H54 (cell line): Measurements from ENCODE around the gene LIPF.

Experiments
- DNase-seq: peaks from one replicate; pipeline ENCODE4 v3.0.0; 2011; ENCODE audit warnings: low spot score, mixed read lengths; ENCODE audit not compliant: insufficient read length
- FAIRE-seq: peaks from 3 replicates; lab custom pipeline; 2011; peaks lifted over from hg19 to GRCh38; lab: Jason Lieb, UNC
- POLR2A ChIP-seq: IDR thresholded peaks from 2 replicates; pipeline ENCODE4 v1.6.1; 2011; ENCODE audit warnings: low read depth, mild to moderate bottlenecking, low read length

LIPF gene, protein sequence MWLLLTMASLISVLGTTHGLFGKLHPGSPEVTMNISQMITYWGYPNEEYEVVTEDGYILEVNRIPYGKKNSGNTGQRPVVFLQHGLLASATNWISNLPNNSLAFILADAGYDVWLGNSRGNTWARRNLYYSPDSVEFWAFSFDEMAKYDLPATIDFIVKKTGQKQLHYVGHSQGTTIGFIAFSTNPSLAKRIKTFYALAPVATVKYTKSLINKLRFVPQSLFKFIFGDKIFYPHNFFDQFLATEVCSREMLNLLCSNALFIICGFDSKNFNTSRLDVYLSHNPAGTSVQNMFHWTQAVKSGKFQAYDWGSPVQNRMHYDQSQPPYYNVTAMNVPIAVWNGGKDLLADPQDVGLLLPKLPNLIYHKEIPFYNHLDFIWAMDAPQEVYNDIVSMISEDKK

DNA sequence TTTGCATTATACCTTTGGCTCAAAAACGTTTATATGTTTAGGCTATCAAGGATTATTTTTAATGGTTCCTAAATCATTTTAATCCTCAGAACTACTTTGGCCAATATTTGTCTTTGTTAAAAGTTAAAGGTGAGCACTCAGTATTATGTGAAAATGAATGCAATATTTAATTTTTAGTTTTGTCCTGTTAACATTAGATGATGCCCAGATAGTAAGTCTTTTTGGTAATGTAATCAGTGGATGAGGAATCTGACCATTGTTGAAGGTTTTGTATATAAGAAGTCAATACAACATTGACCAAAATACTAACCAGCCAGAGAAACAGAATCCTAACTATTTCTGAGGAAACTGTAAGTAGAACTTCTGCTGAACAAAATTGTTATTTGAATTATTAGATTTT lies at the start of gene LIPF:
Gene LIPF, plus strand, starts transcription at position 301 of the 400 bp plus-strand sequence. CDS start 2,856 bp downstream, outside the sequence.
- FAIRE-seq (no peak), DNase-seq (no peak)
- no peak for TF ChIP-seq POLR2A

DNA sequence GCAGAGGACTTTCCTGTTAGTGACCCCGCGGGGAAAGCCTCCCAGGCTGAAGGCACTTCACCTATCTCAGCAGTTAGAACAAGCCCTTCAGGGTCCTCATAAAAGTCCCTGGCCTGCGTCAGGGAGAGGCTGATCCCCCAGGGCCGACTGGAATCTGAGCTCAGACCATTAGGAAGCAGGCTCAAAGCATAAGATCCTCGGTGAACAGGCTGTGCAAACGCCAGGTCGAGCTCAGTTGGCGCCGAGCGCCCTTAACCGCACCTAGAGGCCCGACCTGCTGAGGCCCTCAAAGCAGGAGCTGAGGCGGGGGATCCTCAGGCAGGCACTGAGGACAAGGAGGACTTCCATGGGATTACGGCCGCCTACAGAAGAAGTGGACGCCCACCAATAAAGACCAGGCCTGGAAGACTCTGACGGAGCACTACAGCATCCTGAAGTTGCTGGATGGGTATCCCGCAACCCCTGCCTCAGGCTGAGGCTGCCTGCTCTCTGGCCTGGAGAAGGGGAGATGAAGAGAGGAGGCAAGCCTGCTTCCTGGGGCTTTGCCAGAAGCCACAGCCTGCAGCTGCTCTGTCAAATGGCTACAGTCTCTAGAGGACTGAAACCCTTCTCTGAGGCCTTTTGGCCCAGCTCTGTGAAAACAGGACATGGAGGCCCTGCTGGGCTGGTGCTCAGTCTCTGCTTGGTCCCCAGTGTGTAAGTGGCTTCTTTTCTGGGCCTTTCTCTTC lies 47.8 kb upstream of the LIPF start:
- DNase-seq = no peak
- no peak for FAIRE-seq
- TF ChIP-seq POLR2A = no peak

DNA sequence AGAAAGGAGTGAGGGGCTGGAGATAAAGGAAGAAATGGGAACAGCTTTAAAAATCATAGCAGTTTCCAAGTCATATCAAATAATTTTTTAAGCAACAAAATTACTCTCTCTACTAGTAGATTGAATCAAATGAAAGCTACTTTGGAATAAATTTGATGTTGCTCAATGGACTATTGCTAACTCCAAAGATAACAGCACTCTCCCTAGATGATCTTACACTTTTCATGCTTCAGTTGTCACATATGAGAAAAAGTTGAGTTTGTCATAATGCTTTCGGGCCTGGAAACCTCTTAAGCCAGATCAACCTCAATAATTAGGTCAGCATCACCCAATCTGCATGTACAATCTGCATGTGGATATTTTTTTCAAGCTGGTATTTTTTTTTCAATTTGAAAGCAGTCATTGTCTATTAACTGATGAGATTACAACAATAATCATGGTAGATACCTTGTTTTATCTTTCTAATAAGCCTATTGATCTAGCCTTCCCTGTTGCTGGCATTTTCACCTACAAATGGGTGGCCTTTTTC lies 46.4 kb upstream of the LIPF start:
- no peak for FAIRE-seq
- no peak for DNase-seq
- TF ChIP-seq POLR2A = no peak

DNA sequence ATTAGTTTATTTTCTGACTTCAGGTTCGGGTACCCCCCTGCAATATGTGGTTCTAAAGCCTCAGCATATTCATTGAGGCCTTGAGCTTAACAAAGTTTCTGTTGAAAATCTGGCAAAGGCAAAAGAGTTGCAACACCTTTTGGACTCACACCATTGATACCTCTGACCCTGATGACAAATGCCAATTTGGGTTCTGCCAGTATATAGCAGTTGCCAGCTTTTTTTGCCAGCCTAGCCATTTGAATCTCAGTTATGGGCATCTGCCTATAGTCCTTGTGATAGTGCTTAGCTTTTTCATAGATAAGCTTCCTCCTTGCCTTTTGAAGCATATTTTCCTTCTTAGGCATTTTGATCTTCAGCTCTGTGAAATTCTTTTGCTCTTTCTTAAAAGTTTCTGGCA lies 45.7 kb upstream of the LIPF start:
- no peak for TF ChIP-seq POLR2A
- DNase-seq (no peak), FAIRE-seq (no peak)

DNA sequence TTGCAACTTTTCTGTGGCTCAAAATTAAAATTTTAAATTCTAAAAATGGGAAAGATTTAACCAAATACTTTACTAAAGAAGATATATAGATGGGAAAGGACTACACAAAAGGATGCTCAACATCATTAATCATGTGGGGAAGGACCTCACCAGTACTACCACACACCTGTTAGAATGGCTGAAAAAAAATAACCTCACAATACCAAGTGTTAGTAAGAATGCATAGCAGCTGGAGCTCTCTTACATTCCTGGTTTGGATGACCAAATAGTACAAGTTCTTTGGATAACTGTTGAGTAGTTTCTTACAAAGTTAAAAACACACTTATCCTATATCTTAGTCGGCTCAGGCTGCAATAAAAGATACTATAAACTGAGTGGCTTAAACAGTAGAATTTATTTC lies 43.8 kb upstream of the LIPF start:
- FAIRE-seq = no peak
- no peak for DNase-seq
- no peak for TF ChIP-seq POLR2A

DNA sequence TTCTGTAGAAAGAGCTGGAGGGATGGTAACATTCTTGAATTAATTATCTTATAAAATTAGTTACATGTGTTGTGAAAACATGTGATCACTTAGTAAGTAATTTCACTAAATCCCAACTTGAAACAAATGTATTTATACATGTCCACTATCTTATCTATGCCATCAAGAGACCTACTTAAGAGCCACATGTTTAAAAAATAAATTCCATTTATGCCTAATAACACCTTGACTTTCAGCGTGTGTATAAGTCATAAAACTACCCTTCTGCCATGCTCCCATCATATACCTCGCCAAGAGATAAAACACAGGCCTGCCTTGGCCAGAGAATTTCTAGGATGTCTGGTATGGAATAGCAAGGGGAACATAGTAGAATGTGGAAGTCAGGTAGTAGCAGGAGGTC lies 40.4 kb upstream of the LIPF start:
- FAIRE-seq (no peak), DNase-seq (no peak)
- TF ChIP-seq POLR2A = no peak

DNA sequence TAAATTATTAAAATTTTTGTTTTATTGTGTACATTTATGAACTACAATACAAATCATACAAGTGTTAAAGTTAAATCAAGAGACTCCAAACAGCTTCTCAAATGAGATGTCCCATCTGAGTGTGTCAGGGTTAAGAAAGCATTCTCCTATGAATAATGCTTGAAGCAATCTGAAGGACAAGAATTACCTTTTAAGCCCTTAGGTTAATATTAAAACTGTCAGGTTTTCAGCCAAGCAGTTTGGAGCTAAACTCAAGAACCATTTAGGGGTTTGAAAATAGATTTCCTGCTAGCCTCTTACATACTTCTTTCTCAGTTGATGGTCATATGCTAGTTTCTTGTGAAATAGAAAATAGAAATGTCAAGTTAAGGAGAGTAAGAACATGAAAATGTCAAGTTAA lies 39.4 kb upstream of the LIPF start:
- DNase-seq (no peak), FAIRE-seq (no peak)
- no peak for TF ChIP-seq POLR2A

DNA sequence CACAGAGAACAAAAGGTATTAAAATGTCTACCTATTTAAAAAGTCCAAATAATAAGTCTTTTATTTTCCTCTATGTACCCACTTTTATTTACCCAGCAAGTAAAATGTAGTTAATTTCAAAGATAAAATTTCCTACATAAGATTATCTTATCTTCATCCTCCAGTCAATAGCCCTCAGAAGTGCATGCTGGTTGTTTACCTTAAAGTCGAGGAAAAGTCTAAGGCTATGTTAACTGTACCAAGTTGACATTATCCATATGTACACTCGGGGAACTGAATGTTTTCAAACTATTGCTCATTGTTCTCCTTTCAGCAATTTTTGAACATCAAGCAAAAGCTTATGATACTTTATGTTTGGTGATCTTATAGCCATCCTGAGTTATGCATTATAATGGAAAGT lies 24.1 kb upstream of the LIPF start:
- no peak for TF ChIP-seq POLR2A
- FAIRE-seq (peak; percentile 71), DNase-seq (no peak)

DNA sequence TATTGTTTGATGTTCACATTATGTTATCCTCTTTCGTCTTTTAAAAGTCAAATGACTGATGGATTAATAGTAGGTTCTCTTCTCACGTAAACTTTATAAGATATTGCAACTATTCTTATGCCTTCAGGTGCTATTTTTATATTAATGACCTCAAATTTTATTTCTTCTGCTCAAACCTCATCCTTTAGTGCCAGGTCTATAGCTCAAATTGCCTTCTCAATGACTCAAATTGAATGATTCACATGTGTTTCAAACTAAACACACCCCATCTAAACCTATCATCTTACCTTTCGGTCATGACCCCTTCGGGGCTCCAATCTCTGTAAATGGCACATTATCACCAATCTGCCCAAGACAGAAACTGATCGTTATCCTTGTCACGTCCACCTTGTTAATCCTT lies 22.0 kb upstream of the LIPF start:
- FAIRE-seq = no peak
- TF ChIP-seq POLR2A = no peak
- DNase-seq = no peak

DNA sequence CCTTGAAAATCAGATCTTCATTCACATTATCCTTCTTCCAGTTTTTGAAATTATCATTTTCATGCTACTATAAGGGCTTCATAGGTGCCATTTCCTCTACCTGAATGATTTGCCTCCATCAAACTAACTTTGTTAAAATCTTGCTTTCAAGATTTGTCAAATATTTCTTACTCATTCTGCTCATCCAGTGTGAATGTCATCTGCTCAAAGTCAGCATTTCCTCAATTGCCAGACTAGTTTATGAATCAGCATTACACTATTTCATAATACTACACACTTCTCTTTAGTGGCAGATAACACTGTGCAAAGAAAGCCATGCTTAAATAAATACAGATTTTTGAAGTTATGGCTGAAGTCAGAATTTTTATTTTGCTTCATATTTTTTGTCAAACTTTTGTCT lies 21.3 kb upstream of the LIPF start:
- no peak for TF ChIP-seq POLR2A
- DNase-seq = no peak
- peak; percentile 84 for FAIRE-seq

DNA sequence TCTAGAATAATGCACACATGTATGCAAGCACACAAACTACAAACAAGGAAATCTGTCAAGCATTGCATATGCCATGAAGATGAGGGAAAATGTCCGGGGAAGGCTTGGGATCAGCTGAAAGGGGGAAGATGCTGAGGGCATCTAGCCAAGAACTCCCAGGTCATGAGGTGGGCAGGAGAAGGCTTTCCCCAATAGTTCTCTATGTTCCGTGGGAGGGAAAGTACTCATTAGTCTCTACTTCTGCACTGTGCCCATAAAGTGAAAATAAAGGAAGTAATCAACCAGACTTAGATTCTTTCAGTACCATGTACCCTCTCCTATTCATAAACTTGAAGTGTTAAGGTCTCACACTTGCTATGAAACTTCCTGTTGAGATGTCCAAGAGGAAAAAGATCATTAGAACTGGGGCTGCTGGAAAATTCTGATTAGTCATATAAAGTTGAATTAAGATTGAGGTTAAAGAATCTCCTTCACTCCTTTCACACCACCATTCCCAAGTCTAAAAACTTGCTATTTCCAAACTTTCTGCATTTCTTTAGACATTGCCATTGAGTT lies 17.1 kb upstream of the LIPF start:
- TF ChIP-seq POLR2A = no peak
- peak; percentile 55 for FAIRE-seq
- DNase-seq = no peak

DNA sequence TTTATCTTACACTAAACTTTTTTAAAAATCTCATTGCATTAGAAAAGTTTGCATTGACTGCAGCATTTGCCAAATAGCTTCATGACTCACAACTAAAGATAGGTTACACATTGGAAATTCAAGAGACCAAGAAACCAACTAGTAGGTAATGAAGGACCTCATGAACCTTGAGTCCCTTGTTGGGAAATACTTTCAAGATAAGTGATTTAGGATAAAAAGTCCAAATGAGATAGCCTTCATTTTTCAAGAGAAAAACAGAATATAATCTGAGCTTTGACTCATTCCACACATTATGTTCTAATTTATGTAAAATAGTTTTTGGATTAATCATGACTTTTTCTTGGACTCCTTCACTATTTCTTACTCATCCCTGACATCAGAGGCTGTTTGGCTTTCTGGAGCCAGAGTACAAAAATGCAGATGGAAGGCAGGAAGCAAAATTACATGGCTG lies 13.1 kb upstream of the LIPF start:
- FAIRE-seq = peak; percentile 99
- DNase-seq = peak; percentile 30
- no peak for TF ChIP-seq POLR2A

DNA sequence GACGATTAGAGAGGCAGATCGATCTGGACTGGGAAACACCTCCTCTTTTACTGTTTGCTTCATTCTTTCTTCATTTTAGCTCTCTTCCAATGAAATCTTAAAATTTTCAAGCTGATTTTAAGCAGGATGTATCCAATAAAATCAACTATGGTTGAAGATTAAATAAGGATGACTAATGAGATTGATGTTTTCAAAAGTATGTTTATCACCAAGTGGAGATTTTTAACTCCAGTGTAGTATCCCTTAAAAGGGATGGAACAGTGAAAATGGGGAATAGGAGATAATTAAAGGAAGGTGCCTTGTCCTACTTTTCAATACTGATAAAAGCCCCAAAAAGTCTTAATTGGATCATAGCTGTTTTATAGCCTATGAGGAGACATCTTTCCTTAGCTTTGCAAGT lies 11.6 kb upstream of the LIPF start:
- DNase-seq (no peak), FAIRE-seq (peak; percentile 87)
- TF ChIP-seq POLR2A = no peak

DNA sequence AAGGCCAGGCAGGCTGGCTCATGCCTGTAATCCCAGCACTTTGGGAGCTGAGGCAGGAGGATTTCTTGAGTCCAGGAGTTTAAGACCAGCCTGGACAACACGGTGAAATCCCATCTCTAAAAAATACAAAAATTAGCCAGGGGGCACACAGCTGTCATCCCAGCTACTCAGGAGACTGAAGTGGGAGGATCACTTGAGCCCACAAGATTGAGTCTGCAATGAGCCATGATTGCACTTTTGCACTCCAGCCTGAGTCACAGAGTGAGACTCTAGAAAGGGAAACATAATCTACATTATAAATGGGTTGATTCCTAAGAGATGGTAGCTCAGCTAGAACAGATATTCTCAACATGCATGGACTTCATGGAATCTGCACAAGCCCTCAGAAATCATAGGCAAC lies 6.3 kb upstream of the LIPF start:
- FAIRE-seq (peak; percentile 96), DNase-seq (no peak)
- TF ChIP-seq POLR2A = no peak
